HS-27A (cell line): ENCODE measurements around the gene SORBS2.

Source experiments
- DNase-seq: peaks from one replicate; pipeline ENCODE4 v3.0.0-alpha.2; 2012; ENCODE audit warnings: low read depth, missing footprints

SORBS2 gene

GRCh38 chr4:185637163-185637875 is 174.7 kb downstream of the SORBS2 start:
- DNase-seq = no peak

DNA sequence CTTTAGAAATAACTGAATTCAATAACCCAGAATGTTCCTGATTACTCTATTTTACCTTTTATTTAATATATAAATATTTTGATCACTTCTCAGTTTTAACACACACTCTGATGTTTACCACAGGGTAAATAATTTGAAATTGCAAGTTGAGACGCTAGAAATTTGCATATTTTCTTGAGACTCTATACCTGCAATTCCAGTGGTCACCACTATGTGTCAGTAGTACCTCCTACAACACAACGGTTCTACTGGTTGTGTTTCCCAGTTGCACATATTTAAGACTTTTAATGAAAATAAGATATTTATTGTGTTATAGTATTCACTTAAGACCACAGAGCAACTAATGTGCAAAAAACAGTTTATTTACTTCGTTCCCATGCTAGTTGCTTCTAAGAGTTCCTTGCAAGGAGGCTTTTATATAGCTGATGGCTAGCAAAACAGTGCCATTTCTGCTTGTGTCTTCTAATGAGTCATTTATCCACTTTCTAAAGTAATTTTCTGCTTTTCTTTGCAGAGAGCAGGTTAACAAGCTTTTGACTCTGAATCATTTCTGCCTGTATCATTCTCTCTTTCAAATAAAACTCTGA is 177.8 kb downstream of the SORBS2 start:
- DNase-seq = no peak

GRCh38 chr4:185626798-185627197 is 185.2 kb downstream of the SORBS2 start:
- no peak for DNase-seq

DNA sequence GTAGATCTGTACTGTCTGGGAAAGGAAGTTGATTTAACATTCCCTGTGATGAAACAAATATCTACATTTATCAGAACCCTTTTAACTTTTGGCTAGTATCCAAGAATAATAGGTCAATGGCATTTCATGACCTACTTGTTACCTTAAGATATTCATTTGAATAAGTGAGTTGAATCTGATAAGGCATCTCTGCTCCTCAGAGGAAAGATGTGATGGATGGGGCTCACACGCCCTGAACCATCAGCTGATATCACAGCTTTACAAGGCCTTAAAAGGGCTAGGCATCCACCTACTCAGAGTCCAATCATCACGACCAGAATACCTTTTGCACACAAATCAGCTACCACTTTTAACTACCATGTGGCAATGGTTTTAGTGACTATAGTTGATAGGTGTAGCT is 186.5 kb downstream of the SORBS2 start:
- DNase-seq = no peak

DNA sequence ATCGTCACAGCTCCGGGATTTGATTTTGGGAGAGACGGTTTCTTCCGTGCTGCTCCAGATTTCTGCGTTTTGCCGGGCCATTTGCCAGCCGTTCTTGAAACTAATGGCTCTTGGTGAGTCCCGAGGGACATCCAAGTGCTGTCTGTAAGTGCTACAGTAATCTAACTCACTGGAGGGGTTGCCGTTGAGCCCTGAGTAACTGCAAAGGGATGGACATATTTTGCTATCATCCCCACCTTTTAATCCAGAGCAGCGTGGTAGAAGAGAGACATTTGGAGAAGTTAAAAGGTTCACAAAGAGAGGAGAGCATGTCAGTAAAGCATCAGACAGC is 187.8 kb downstream of the SORBS2 start:
- no peak for DNase-seq

DNA sequence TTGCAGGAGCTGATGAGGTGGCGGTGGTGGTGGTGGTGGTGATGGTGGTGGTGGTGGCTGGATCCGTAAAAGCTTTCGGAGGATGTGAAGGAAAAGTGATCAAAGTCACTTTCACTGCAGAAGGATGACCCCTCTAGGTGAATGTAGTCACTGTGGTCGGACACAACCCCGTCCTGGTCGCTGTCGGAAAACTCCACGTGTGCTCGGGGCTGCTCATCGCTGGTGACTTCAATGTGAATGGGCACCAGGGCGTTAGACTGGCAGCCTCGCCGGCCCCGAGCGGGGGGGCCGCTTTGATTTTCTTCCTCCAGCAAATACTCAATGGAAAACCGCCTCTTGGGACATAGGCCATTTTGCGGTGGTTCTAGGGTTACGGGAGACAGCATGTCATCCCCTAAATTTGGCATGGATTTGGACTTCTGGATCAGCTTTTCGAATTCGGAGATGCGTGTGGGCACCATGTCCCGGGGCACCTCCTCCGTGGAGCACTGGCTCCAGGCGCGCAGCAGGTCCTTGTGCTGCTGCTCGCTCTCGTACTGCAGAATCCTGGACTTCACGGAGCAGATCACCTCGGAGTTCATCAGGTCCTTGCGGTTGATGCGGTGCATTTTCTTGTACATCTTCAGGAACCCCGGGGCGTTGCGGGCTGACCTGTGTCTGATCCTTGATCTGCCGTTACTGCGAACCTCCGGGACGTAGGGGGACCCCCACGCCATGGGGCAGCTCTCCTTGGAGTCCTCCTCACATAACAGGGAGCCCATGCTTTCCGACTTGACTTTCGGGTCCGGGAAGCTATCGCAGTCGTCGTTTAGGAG is 188.3 kb downstream of the SORBS2 start:
- DNase-seq = no peak

DNA sequence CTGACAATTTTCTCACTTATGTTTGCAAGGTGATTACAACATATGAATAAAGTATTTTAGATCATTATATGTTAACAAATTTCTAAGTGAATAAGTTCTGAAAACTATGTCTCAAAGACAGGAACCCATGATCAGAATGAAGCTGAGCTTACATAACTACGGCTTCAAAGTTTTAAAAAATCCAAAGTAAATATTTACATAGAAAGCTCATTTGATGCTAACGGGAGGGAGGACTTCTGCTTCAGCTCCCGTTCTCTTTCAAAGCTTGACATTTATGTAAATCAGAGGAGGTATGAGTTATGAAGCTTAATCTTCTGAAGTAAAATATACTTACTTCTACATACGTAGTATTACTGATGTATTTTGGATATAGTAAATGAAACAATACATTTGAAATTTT is 203.8 kb downstream of the SORBS2 start:
- DNase-seq = no peak

GRCh38 chr4:185602397-185602796 is 209.6 kb downstream of the SORBS2 start:
- no peak for DNase-seq

GRCh38 chr4:185600801-185601434 is 211.1 kb downstream of the SORBS2 start:
- no peak for DNase-seq

- no peak for DNase-seq
Measured at GRCh38 chr4:185599553-185600243, 212.3 kb downstream of the SORBS2 start.

GRCh38 chr4:185598846-185599552 is 213.0 kb downstream of the SORBS2 start:
- DNase-seq = no peak

GRCh38 chr4:185597532-185598188 is 214.3 kb downstream of the SORBS2 start:
- DNase-seq = no peak

- no peak for DNase-seq
Measured at GRCh38 chr4:185592845-185593488, 219.0 kb downstream of the SORBS2 start.

DNA sequence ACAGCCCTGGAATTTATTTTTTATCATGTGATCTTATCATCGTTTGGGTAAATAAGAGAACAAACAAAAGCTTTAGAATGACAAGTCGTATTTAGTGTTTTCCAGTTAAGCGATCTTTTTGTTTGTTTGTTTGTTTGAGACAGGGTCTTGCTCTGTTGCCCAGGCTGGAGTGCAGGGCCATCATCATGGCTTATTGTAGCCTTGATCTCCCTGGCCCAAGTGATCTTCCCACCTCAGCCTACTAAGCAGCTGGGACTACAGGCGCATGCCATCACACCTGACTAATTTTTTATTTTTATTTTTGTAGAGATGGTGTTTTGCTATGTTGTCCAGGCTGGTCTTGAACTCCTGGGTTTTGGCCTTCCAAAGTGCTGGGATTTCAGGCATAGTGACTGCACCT is 219.6 kb downstream of the SORBS2 start:
- no peak for DNase-seq

- DNase-seq = no peak
Measured at GRCh38 chr4:185591679-185592141, 220.3 kb downstream of the SORBS2 start.

GRCh38 chr4:185590982-185591381 is 221.0 kb downstream of the SORBS2 start:
- DNase-seq = no peak

DNA sequence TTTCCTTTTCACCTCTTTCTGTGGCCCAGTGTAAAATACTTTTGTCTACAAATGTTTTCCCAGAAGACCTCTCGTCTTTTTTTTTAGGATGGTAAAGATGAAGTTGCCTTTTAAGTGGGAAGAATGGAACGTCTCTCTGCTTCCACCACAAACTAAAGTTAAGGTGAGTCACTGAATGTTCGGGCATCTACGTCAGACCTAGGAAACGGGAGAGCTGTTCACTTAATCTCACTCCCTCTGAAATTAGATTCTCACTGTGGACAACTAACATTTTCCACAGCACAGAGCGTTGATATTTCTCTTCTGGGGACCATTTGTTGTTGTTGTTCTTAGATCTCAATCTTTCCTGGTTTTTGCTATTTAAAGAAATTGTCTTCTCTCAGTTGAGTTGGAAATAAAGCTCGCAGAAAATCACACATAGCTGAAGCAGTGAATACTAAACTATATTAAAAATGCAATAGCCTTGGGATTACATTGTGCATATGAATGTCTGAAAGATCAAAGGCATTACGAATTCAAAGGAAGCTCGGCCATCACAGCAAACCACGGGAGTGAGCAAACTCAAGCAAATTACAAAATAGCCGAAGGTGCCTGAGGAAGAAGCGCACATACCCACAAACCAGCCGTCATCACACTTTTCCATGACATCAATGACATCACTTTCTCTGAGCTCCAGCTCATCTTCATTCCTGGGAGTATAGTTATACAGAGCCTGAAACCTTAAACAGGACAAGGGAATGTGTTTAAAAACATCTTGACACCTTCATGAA is 222.7 kb downstream of the SORBS2 start:
- DNase-seq = no peak

- no peak for DNase-seq
Measured at GRCh38 chr4:185587427-185588161, 224.4 kb downstream of the SORBS2 start.

- DNase-seq = no peak
Measured at GRCh38 chr4:185587030-185587426, 225.0 kb downstream of the SORBS2 start.
